ENCODE data around the gene PDE4B.

PDE4B gene

GRCh38 chr1:66247415-66248208 lies 454.9 kb downstream of the PDE4B start:
- Histone ChIP-seq H2AFZ (ENCODE audit: low read depth, low read length) (no peak overlapping the region), H3K9me3 (ENCODE audit: low read length) (no peaks in the 10 kb centered on the region), H3K4me1 (ENCODE audit: insufficient read depth, low read length) (peaks cover 8% of the 10 kb centered on the region), H3K4me3 (ENCODE audit: low read length) (no peak overlapping the region), H3K36me3 (ENCODE audit: insufficient read depth, low read length) (no peaks in the 10 kb centered on the region), H3K27me3 (ENCODE audit: insufficient read depth, low read length) (no peaks in the 10 kb centered on the region)

DNA sequence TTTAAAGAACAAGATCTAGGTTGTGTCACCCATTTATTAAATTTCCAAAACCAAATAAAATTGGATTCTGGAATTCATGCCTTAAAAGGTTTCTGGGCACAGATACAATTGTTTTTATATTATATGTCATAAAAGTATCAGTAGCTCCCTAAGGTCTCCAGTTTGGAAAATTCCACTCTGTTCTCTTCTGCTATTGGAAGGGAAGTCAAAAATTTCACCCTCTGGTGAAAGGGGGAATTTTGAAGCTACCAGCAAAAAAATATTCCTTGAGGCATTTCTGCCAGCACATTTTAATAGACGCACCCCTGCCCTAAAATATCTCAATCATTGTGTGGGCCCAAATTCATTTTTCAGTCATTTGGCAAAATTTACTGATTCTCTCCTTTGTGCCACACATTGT lies 455.6 kb downstream of the PDE4B start:
- H3K36me3 ChIP-seq (ENCODE audit: insufficient read depth, low read length) = no peaks in the 10 kb centered on the region
- no peaks in the 10 kb centered on the region for H3K9me3 ChIP-seq (ENCODE audit: low read length)
- no peak overlapping the region for H3K4me3 ChIP-seq (ENCODE audit: low read length)
- peaks cover 4% of the 10 kb centered on the region for H3K4me1 ChIP-seq (ENCODE audit: insufficient read depth, low read length)
- no peak overlapping the region for H2AFZ ChIP-seq (ENCODE audit: low read depth, low read length)
- H3K27me3 ChIP-seq (ENCODE audit: insufficient read depth, low read length) = no peaks in the 10 kb centered on the region

GRCh38 chr1:66248746-66249145 lies 456.1 kb downstream of the PDE4B start:
- no peaks in the 10 kb centered on the region for H3K9me3 ChIP-seq (ENCODE audit: low read length)
- peaks cover 4% of the 10 kb centered on the region for H3K4me1 ChIP-seq (ENCODE audit: insufficient read depth, low read length)
- H2AFZ ChIP-seq (ENCODE audit: low read depth, low read length) = no peak overlapping the region
- H3K36me3 ChIP-seq (ENCODE audit: insufficient read depth, low read length) = no peaks in the 10 kb centered on the region
- H3K27me3 ChIP-seq (ENCODE audit: insufficient read depth, low read length) = no peaks in the 10 kb centered on the region
- H3K4me3 ChIP-seq (ENCODE audit: low read length) = no peak overlapping the region

DNA sequence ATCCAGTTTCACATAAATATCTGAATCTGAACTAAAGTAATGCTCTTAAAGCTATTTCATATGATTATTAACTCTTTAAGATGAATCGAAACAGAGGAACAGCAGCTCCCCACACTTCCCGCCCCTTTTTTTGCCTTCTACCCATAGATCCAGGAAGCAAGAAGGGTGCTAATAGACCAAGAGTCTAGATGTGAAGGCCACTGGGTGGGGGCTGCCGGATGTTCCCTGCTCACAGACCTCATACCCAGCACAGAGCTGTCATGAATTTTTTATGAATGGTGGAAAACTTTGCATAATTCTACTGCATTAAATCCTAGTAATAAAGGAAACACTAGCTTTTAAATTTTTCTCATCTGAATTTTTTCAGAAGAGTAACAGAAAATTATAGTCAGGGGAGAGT lies 457.4 kb downstream of the PDE4B start:
- H3K4me1 ChIP-seq (ENCODE audit: insufficient read depth, low read length) = no peaks in the 10 kb centered on the region
- H3K4me3 ChIP-seq (ENCODE audit: low read length) = no peak overlapping the region
- no peaks in the 10 kb centered on the region for H3K36me3 ChIP-seq (ENCODE audit: insufficient read depth, low read length)
- H3K9me3 ChIP-seq (ENCODE audit: low read length) = no peaks in the 10 kb centered on the region
- H2AFZ ChIP-seq (ENCODE audit: low read depth, low read length) = no peak overlapping the region
- no peaks in the 10 kb centered on the region for H3K27me3 ChIP-seq (ENCODE audit: insufficient read depth, low read length)

DNA sequence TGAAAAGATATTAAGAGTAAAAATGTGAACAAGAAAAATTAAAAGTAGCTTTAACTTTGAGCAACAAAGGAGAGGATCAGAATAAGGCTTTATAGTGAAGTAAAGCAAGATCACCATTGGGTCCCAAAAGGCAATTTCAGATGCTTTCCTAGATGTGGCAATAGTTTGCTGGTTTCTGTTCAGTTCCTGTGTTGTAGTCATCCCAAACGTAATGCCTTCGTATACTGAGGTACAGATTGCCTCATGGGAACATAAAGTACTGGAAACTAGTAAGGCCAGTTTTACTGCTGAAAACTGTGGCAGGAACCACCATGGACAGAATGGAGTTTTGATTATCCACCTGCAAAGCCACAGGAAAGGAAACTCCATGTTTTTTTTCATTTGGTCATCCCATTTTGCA lies 457.8 kb downstream of the PDE4B start:
- no peaks in the 10 kb centered on the region for H3K27me3 ChIP-seq (ENCODE audit: insufficient read depth, low read length)
- no peaks in the 10 kb centered on the region for H3K36me3 ChIP-seq (ENCODE audit: insufficient read depth, low read length)
- H3K9me3 ChIP-seq (ENCODE audit: low read length) = no peaks in the 10 kb centered on the region
- no peak overlapping the region for H3K4me3 ChIP-seq (ENCODE audit: low read length)
- H3K4me1 ChIP-seq (ENCODE audit: insufficient read depth, low read length) = no peaks in the 10 kb centered on the region
- H2AFZ ChIP-seq (ENCODE audit: low read depth, low read length) = no peak overlapping the region

DNA sequence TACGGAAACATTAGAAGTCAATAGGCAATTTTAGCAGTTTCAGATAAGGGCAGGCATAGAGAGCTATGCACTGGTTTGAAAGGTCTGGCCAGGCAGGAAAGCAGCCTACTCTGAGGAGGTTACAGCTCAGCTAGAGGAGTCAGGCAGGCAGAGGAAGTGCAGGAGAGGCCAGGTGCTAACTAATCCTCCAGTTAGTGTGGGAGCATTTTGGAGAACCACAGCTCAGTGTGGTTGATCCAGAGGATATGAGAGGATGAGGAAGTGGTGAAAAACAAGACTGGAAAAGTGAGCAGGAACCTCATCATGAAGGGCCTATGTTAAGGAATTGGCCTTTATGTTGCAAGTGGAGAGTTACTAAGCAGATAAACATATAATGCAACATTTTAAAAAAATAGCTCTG lies 458.9 kb downstream of the PDE4B start:
- Histone ChIP-seq H2AFZ (ENCODE audit: low read depth, low read length) (no peak overlapping the region), H3K36me3 (ENCODE audit: insufficient read depth, low read length) (no peaks in the 10 kb centered on the region), H3K4me1 (ENCODE audit: insufficient read depth, low read length) (no peaks in the 10 kb centered on the region), H3K4me3 (ENCODE audit: low read length) (no peak overlapping the region), H3K9me3 (ENCODE audit: low read length) (no peaks in the 10 kb centered on the region), H3K27me3 (ENCODE audit: insufficient read depth, low read length) (no peaks in the 10 kb centered on the region)

- Histone ChIP-seq H3K4me1 (ENCODE audit: insufficient read depth, low read length) (peaks cover 5% of the 10 kb centered on the region), H3K9me3 (ENCODE audit: low read length) (no peaks in the 10 kb centered on the region), H2AFZ (ENCODE audit: low read depth, low read length) (no peak overlapping the region), H3K4me3 (ENCODE audit: low read length) (no peak overlapping the region), H3K36me3 (ENCODE audit: insufficient read depth, low read length) (no peaks in the 10 kb centered on the region), H3K27me3 (ENCODE audit: insufficient read depth, low read length) (no peaks in the 10 kb centered on the region)
Observed at GRCh38 chr1:66253330-66253921, 460.7 kb downstream of the PDE4B start.

GRCh38 chr1:66254785-66255184 lies 462.1 kb downstream of the PDE4B start:
- Histone ChIP-seq H3K9me3 (ENCODE audit: low read length) (no peaks in the 10 kb centered on the region), H3K27me3 (ENCODE audit: insufficient read depth, low read length) (no peaks in the 10 kb centered on the region), H3K4me3 (ENCODE audit: low read length) (no peak overlapping the region)

GRCh38 chr1:66256629-66257572 lies 464.2 kb downstream of the PDE4B start:
- Histone ChIP-seq H3K36me3 (ENCODE audit: insufficient read depth, low read length) (no peaks in the 10 kb centered on the region), H3K4me1 (ENCODE audit: insufficient read depth, low read length) (peaks cover 9% of the 10 kb centered on the region), H3K27me3 (ENCODE audit: insufficient read depth, low read length) (no peaks in the 10 kb centered on the region), H3K4me3 (ENCODE audit: low read length) (no peak overlapping the region), H3K9me3 (ENCODE audit: low read length) (no peaks in the 10 kb centered on the region), H2AFZ (ENCODE audit: low read depth, low read length) (no peak overlapping the region)

More at GRCh38 chr1:66254785-66255184, 462.1 kb downstream of the PDE4B start:
- peaks cover 9% of the 10 kb centered on the region for H3K4me1 ChIP-seq (ENCODE audit: insufficient read depth, low read length)
- no peak overlapping the region for H2AFZ ChIP-seq (ENCODE audit: low read depth, low read length)
- H3K36me3 ChIP-seq (ENCODE audit: insufficient read depth, low read length) = no peaks in the 10 kb centered on the region

- Histone ChIP-seq H2AFZ (ENCODE audit: low read depth, low read length) (no peak overlapping the region), H3K4me3 (ENCODE audit: low read length) (no peak overlapping the region), H3K4me1 (ENCODE audit: insufficient read depth, low read length) (peaks cover 9% of the 10 kb centered on the region), H3K36me3 (ENCODE audit: insufficient read depth, low read length) (no peaks in the 10 kb centered on the region), H3K9me3 (ENCODE audit: low read length) (no peaks in the 10 kb centered on the region), H3K27me3 (ENCODE audit: insufficient read depth, low read length) (no peaks in the 10 kb centered on the region)
Observed at GRCh38 chr1:66258404-66259105, 465.9 kb downstream of the PDE4B start.

DNA sequence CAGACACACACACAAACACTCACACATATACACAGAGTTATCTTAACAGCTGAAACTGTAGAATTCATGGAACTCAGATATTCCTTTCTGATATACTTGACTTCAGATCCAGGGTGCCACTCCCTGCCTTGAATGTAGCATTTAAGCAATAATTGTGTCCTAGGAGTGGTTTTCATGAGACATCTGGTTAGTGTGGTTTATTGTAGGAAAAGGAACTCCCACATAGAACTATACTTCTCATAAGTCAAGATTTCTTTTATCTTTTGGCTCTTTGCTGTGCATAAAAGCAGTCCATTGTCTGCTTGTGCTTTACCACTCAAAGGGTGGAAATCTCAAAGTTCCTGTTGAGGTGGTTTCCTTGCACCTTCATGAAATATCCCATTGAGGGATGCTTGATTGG lies 468.7 kb downstream of the PDE4B start:
- H3K4me3 ChIP-seq (ENCODE audit: low read length) = no peak overlapping the region
- no peak overlapping the region for H2AFZ ChIP-seq (ENCODE audit: low read depth, low read length)
- H3K4me1 ChIP-seq (ENCODE audit: insufficient read depth, low read length) = peaks cover 13% of the 10 kb centered on the region
- no peaks in the 10 kb centered on the region for H3K9me3 ChIP-seq (ENCODE audit: low read length)
- H3K36me3 ChIP-seq (ENCODE audit: insufficient read depth, low read length) = no peaks in the 10 kb centered on the region
- H3K27me3 ChIP-seq (ENCODE audit: insufficient read depth, low read length) = no peaks in the 10 kb centered on the region

DNA sequence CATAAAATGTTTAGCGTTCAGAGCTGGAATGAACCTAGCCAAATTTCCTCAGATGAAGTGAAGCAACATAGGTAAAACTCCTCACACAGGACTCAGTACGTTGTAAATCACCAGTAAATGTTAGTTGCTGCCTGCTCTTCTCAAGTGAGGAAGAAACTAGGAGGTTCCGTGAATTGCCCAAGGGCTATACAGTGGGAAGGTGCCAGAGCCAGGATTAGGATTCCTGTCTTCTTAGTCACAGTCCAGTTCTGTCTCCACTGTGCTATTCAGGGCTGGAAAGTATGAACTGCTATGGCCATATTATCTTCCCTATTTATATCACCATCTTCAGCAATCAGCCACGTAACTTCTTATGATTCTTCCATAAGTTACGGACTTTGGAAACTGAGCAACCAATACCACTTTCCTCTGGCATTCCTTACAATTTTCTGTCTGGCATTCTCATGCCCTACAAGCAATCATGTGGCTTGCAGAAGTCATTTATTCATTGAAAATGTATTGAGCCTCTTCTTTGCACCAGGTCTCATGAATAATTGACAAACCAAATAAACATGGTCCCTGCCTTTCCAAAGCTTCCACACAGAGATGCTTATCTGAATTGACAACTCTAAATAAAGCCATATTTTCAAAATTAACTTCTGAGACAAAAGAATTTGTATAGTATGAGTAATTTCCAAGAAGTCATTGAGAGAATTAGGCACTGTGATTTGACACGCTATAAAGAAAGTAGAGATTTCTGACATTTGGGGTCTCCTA lies 469.7 kb downstream of the PDE4B start:
- Histone ChIP-seq H3K4me1 (ENCODE audit: insufficient read depth, low read length) (peaks cover 13% of the 10 kb centered on the region), H3K9me3 (ENCODE audit: low read length) (no peaks in the 10 kb centered on the region), H3K36me3 (ENCODE audit: insufficient read depth, low read length) (no peaks in the 10 kb centered on the region), H3K27me3 (ENCODE audit: insufficient read depth, low read length) (no peaks in the 10 kb centered on the region), H3K4me3 (ENCODE audit: low read length) (no peak overlapping the region), H2AFZ (ENCODE audit: low read depth, low read length) (no peak overlapping the region)

All from neuron (in vitro differentiated cells).